K562 (cell line): ENCODE data around the gene NSUN2. TPM values are rescaled to one million over a fixed set of nuclear protein-coding genes. Genes with fewer than 3 reads are reported as not detected.

Experiments used
- ARNT ChIP-seq, 2 experiments: fragments of 450-650 bp; IDR thresholded peaks; 2 replicates each; pipeline ENCODE4 v1.6.1; 2016; ENCODE audit warnings: mild to moderate bottlenecking in 1 of 2
- BMI1 ChIP-seq: fragments of 150-350 bp; IDR thresholded peaks from 2 replicates; pipeline ENCODE4 v1.6.1; 2014; ENCODE audit warnings: low read length
- BRCA1 ChIP-seq, 2 experiments: fragments of 450-650 bp in 1 of 2; sonication (generic) in 1 of 2; formaldehyde crosslinking in 1 of 2; IDR thresholded peaks; 2 replicates each; pipeline versions ENCODE4 v1.5.0 to v1.6.1; 2017 to 2020; ENCODE audit warnings: mild to moderate bottlenecking in 1 of 2, missing genetic modification reagents in 1 of 2
- DNMT1 ChIP-seq: fragments of 450-650 bp; IDR thresholded peaks from 2 replicates; pipeline ENCODE4 v1.6.1; 2016; ENCODE audit warnings: antibody characterized with exemption, mild to moderate bottlenecking
- ERF ChIP-seq: fragments of 450-650 bp; formaldehyde crosslinking; IDR thresholded peaks from 2 replicates; pipeline ENCODE4 v1.4.0; 2020; ENCODE audit warnings: mild to moderate bottlenecking, mixed read lengths
- LCOR ChIP-seq: sonication (generic); formaldehyde crosslinking; IDR thresholded peaks from 2 replicates; pipeline ENCODE4 v1.8.0; 2022; ENCODE audit warnings: mild to moderate bottlenecking, missing genetic modification reagents
- NRF1 ChIP-seq, 2 experiments: fragments of 450-650 bp; IDR thresholded peaks in 1 of 2; conservative IDR thresholded peaks in 1 of 2; 2 replicates each; pipeline ENCODE4 v1.6.1; 2014; ENCODE audit warnings: mild to moderate bottlenecking in 2 of 2
- RAD51 ChIP-seq: fragments of 450-650 bp; IDR thresholded peaks from 2 replicates; pipeline ENCODE4 v1.7.1; 2016; ENCODE audit warnings: low read depth, mild to moderate bottlenecking, borderline replicate concordance
- RBFOX2 ChIP-seq: fragments of 200-400 bp; formaldehyde crosslinking; IDR thresholded peaks from 2 replicates; pipeline ENCODE4 v1.6.1; 2017; ENCODE audit warnings: low read depth, mild to moderate bottlenecking, low read length, moderate library complexity
- SUPT5H ChIP-seq: fragments of 450-650 bp; IDR thresholded peaks from 2 replicates; pipeline ENCODE4 v1.6.1; 2016
- TAF1 ChIP-seq: IDR thresholded peaks from 2 replicates; pipeline ENCODE4 v1.6.1; 2011; ENCODE audit warnings: mild to moderate bottlenecking, low read length, moderate library complexity; ENCODE audit not compliant: insufficient read depth, control insufficient read depth, severe bottlenecking; ENCODE audit errors: extremely low read depth
- XRCC5 ChIP-seq: fragments of 200-400 bp; formaldehyde crosslinking; IDR thresholded peaks from 2 replicates; pipeline ENCODE4 v1.6.1; 2017; ENCODE audit warnings: low read depth, mild to moderate bottlenecking, low read length
- ZNF384 ChIP-seq: IDR thresholded peaks from 2 replicates; pipeline ENCODE4 v1.6.1; 2012; ENCODE audit warnings: low read depth, low read length, improper control_type of control experiment
- ZNF586 ChIP-seq: fragments of 450-650 bp; formaldehyde crosslinking; conservative IDR thresholded peaks from 2 replicates; pipeline ENCODE4 v1.4.0; 2020; ENCODE audit warnings: mild to moderate bottlenecking, moderate library complexity
- polyA plus RNA-seq, 8 experiments: library from polyadenylated mRNA; depleted of rRNA in 4 of 8; stranded (reverse) in 5 of 8; unstranded in 3 of 8; fragments of >200 nt; fragmentation: Nextera tagmentation in 2 of 8; fragmentation: Illumina TruSeq in 1 of 8; extraction: Ambion mirVana in 2 of 8; extraction: Trizol in 1 of 8; gene quantifications; 2 replicates each; pipeline versions ENCODE4 v1.2.1 to v1.2.3, GENCODE V29; 2011 to 2014; ENCODE audit warnings: inconsistent platforms in 1 of 8, missing spikeins in 1 of 8
- total RNA-seq, 7 experiments: library from RNA; depleted of rRNA in 6 of 7; stranded (reverse); fragments of >200 nt in 6 of 7; fragmentation: Illumina TruSeq in 2 of 7; extraction: Trizol in 2 of 7; gene quantifications; 2 replicates each; pipeline versions ENCODE4 v1.2.1 to v1.2.3, GENCODE V29; 2011 to 2021; ENCODE audit warnings: low replicate concordance in 1 of 7
- TF ChIP-seq, protein P1 (sequence below): IDR thresholded peaks from 3 replicates; pipeline ENCODE4 v1.6.1; 2011; ENCODE audit warnings: borderline replicate concordance, mild to moderate bottlenecking; ENCODE audit not compliant: insufficient read length, insufficient read depth
- TF ChIP-seq, protein P2 (sequence below): IDR thresholded peaks from 2 replicates; pipeline ENCODE4 v1.6.1; 2016; ENCODE audit warnings: missing genetic modification characterization, missing compliant biosample characterization
- TF ChIP-seq, protein P3 (sequence below), 2 experiments: fragments of 250-450 bp in 1 of 2; fragments of 450-650 bp in 1 of 2; sonication (Bioruptor Pico) in 1 of 2; IDR thresholded peaks; 2 replicates each; pipeline versions ENCODE4 v1.6.1 to v1.8.0; 2016 to 2021; ENCODE audit warnings: mild to moderate bottlenecking in 2 of 2, moderate library complexity in 2 of 2, missing compliant biosample characterization in 1 of 2, missing genetic modification characterization in 1 of 2

The NSUN2 gene
- total and polyA plus RNA-seq, 9 of the 15 experiments (the other 6 are each of a cell fraction or from before 2014, with no cell fraction given), result 9.2 to 167 (median 127) TPM

DNA sequence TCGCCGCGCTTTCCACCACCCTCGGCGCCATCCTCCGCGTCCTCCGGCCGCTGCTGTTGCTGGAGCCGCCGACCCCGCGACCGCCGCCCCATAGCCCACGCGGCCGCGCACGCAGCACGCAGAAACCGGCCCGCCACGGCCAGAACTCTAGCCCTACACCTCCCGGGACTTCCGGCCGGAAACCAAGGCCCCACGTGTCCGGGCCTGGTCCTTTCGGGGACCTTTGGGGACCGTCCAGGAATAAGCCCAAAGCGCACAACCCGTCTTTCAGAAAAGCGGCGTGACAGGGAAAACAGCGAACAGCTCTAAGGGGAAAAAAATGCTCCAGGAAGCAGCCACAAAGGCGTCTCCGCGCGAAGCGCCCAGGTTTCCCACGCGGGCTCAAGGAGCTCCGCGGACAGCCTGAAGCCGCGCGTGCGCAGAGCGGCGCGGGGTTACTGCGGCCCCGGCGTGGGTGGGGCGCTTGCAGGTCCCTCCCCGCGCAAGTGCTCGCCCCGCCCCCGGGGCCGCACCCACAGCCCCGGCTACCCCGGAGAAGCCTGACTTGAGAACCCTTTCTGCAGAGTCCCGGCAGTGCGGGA, at the start of gene NSUN2, which contains the start of gene SRD5A1 (continued):
- TF ChIP-seq, protein P1, sequence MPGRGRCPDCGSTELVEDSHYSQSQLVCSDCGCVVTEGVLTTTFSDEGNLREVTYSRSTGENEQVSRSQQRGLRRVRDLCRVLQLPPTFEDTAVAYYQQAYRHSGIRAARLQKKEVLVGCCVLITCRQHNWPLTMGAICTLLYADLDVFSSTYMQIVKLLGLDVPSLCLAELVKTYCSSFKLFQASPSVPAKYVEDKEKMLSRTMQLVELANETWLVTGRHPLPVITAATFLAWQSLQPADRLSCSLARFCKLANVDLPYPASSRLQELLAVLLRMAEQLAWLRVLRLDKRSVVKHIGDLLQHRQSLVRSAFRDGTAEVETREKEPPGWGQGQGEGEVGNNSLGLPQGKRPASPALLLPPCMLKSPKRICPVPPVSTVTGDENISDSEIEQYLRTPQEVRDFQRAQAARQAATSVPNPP, result no peak
- no peak for TF ChIP-seq ARNT (IDR thresholded peaks at IDR 0.05)
- TF ChIP-seq, protein P2, sequence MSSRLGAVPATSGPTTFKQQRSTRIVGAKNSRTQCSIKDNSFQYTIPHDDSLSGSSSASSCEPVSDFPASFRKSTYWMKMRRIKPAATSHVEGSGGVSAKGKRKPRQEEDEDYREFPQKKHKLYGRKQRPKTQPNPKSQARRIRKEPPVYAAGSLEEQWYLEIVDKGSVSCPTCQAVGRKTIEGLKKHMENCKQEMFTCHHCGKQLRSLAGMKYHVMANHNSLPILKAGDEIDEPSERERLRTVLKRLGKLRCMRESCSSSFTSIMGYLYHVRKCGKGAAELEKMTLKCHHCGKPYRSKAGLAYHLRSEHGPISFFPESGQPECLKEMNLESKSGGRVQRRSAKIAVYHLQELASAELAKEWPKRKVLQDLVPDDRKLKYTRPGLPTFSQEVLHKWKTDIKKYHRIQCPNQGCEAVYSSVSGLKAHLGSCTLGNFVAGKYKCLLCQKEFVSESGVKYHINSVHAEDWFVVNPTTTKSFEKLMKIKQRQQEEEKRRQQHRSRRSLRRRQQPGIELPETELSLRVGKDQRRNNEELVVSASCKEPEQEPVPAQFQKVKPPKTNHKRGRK, result no peak
- no peak for TF ChIP-seq ZNF384
- peak; percentile 99 for TF ChIP-seq RBFOX2
- TF ChIP-seq RAD51, result peak; percentile 81
- no peak for TF ChIP-seq BMI1
- TF ChIP-seq LCOR (CRISPR knock-in tag), result peak; percentile 21; the same call in 1 of the 2 replicates
- peak; percentile 99 for TF ChIP-seq NRF1 (conservative IDR thresholded peaks at IDR 0.05 in 1 of 2, IDR thresholded peaks at IDR 0.05 in 1 of 2)
- TF ChIP-seq ERF (CRISPR knock-in tag), result peak; percentile 66; the same call in 1 of the 2 replicates
- TF ChIP-seq BRCA1 (IDR thresholded peaks at IDR 0.05), result no peak
- TF ChIP-seq BRCA1 (CRISPR knock-in tag; IDR thresholded peaks at IDR 0.05), result no peak
- no peak for TF ChIP-seq ZNF586 (CRISPR knock-in tag)
- peak; percentile 77 for TF ChIP-seq TAF1
- TF ChIP-seq, protein P3, sequence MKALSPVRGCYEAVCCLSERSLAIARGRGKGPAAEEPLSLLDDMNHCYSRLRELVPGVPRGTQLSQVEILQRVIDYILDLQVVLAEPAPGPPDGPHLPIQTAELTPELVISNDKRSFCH (CRISPR knock-in tag; IDR thresholded peaks at IDR 0.05), result no peak
- TF ChIP-seq, protein P3 (tag; IDR thresholded peaks at IDR 0.05), result peak; percentile 80; the same call in 1 of the 2 replicates
- peak; percentile 77 for TF ChIP-seq SUPT5H
- no peak for TF ChIP-seq DNMT1
- TF ChIP-seq XRCC5, result peak; percentile 71; the same call in 1 of the 2 replicates
